ENCODE results near the gene NPHS2.

NPHS2 gene

GRCh38 chr1:179591592-179592580, 16.1 kb upstream of the NPHS2 start, which contains the start of gene TDRD5:
Gene TDRD5 (plus strand): TSS chr1:179591832. CDS start chr1:179592616, 784 bp downstream.
- Mint-ChIP-seq H3K36me3 (ENCODE audit: low read depth) (peaks cover under 1% of the 10 kb centered on the region), H3K27me3 (ENCODE audit: low read depth) (peaks cover 20% of the 10 kb centered on the region), H3K9me3 (no peaks in the 10 kb centered on the region), H3K27ac (no peak within 1 kb of the TSS), H3K4me3 (no peak within 1 kb of the TSS), H3K4me1 (no peaks in the 10 kb centered on the region)
- TF ChIP-seq CTCF (IDR thresholded peaks at IDR 0.05; ENCODE audit: unreplicated experiment in 3 of 3), result no peak

- H3K27ac Mint-ChIP-seq, result no peak overlapping the region
- TF ChIP-seq CTCF (IDR thresholded peaks at IDR 0.05; ENCODE audit: unreplicated experiment in 3 of 3), result no peak
- H3K36me3 Mint-ChIP-seq (ENCODE audit: low read depth), result peaks cover 3% of the 10 kb centered on the region
- H3K27me3 Mint-ChIP-seq (ENCODE audit: low read depth), result peaks cover 20% of the 10 kb centered on the region
- H3K4me1 Mint-ChIP-seq, result no peaks in the 10 kb centered on the region
- no peak overlapping the region for H3K4me3 Mint-ChIP-seq
- H3K9me3 Mint-ChIP-seq, result no peaks in the 10 kb centered on the region
Measured at GRCh38 chr1:179591253-179591591, 15.5 kb upstream of the NPHS2 start.

- no peak overlapping the region for H3K4me3 Mint-ChIP-seq
- TF ChIP-seq CTCF (IDR thresholded peaks at IDR 0.05; ENCODE audit: unreplicated experiment in 3 of 3), result no peak
- peaks cover 3% of the 10 kb centered on the region for H3K36me3 Mint-ChIP-seq (ENCODE audit: low read depth)
- no peak overlapping the region for H3K27ac Mint-ChIP-seq
- peaks cover 20% of the 10 kb centered on the region for H3K27me3 Mint-ChIP-seq (ENCODE audit: low read depth)
- no peaks in the 10 kb centered on the region for H3K9me3 Mint-ChIP-seq
- peaks cover 5% of the 10 kb centered on the region for H3K4me1 Mint-ChIP-seq
Measured at GRCh38 chr1:179590671-179591070, 14.9 kb upstream of the NPHS2 start.

- H3K36me3 Mint-ChIP-seq (ENCODE audit: low read depth), result peaks cover 3% of the 10 kb centered on the region
- H3K4me1 Mint-ChIP-seq, result peaks cover 5% of the 10 kb centered on the region
- H3K27ac Mint-ChIP-seq, result no peak overlapping the region
- H3K4me3 Mint-ChIP-seq, result no peak overlapping the region
- H3K9me3 Mint-ChIP-seq, result no peaks in the 10 kb centered on the region
- peaks cover 23% of the 10 kb centered on the region for H3K27me3 Mint-ChIP-seq (ENCODE audit: low read depth)
- TF ChIP-seq CTCF (IDR thresholded peaks at IDR 0.05; ENCODE audit: unreplicated experiment in 3 of 3), result no peak
Measured at GRCh38 chr1:179589509-179589908, 13.8 kb upstream of the NPHS2 start.

- Mint-ChIP-seq H3K4me3 (no peak overlapping the region), H3K27ac (no peak overlapping the region), H3K36me3 (ENCODE audit: low read depth) (peaks cover 3% of the 10 kb centered on the region), H3K9me3 (no peaks in the 10 kb centered on the region), H3K4me1 (peaks cover 10% of the 10 kb centered on the region), H3K27me3 (ENCODE audit: low read depth) (peaks cover 22% of the 10 kb centered on the region)
- TF ChIP-seq CTCF (IDR thresholded peaks at IDR 0.05; ENCODE audit: unreplicated experiment in 3 of 3), result no peak
Measured at GRCh38 chr1:179588425-179589024, 12.8 kb upstream of the NPHS2 start.
